Memory B cell (primary cell): ENCODE data around the gene LAMP2.
A peak's percentile ranks its signal among the peaks of the same experiment; 100 is the strongest.

Experiments
- ATAC-seq: fragments of 150-1000 bp; cut with Tn5 transposase; 2 replicates; pipeline ENCODE4 v1.10.0; 2021; ENCODE audit warnings: low read depth, mild to moderate bottlenecking, moderate library complexity
- DNase-seq, 2 donors: peaks; one replicate each; pipeline ENCODE4 v3.0.0; 2022; ENCODE audit warnings: low spot score in 2 of 2
- H3K27ac Mint-ChIP-seq: one replicate; pipeline ENCODE4 v1.8.0; 2022; ENCODE audit warnings: mild to moderate bottlenecking, moderate library complexity, mixed read lengths
- H3K27me3 Mint-ChIP-seq: one replicate; pipeline ENCODE4 v1.8.0; 2022; ENCODE audit warnings: mixed read lengths
- H3K36me3 Mint-ChIP-seq: one replicate; pipeline ENCODE4 v1.8.0; 2022; ENCODE audit warnings: mild to moderate bottlenecking, mixed read lengths
- H3K4me1 Mint-ChIP-seq: one replicate; pipeline ENCODE4 v1.8.0; 2022; ENCODE audit warnings: mixed read lengths
- H3K4me3 Mint-ChIP-seq: one replicate; pipeline ENCODE4 v1.8.0; 2022; ENCODE audit warnings: mild to moderate bottlenecking, moderate library complexity, mixed read lengths
- H3K9me3 Mint-ChIP-seq: one replicate; pipeline ENCODE4 v1.8.0; 2022; ENCODE audit warnings: mixed read lengths

The LAMP2 gene

GRCh38 chrX:120429776-120430540, 39.1 kb downstream of the LAMP2 start:
- ATAC-seq (no peak), DNase-seq (no peak)
- H3K4me1 Mint-ChIP-seq: peaks cover 25% of the 10 kb centered on the region
- H3K36me3 Mint-ChIP-seq: peaks cover 15% of the 10 kb centered on the region
- H3K9me3 Mint-ChIP-seq: peaks cover 1% of the 10 kb centered on the region
- H3K4me3 Mint-ChIP-seq: no peak overlapping the region
- H3K27ac Mint-ChIP-seq: no peak overlapping the region
- H3K27me3 Mint-ChIP-seq: no peaks in the 10 kb centered on the region

GRCh38 chrX:120428309-120428708, 40.8 kb downstream of the LAMP2 start:
- H3K27ac Mint-ChIP-seq: no peak overlapping the region
- no peak overlapping the region for H3K4me3 Mint-ChIP-seq
- no peak for ATAC-seq
- H3K9me3 Mint-ChIP-seq: peaks cover 1% of the 10 kb centered on the region
- H3K27me3 Mint-ChIP-seq: no peaks in the 10 kb centered on the region
- no peak for DNase-seq
- peaks cover 31% of the 10 kb centered on the region for H3K4me1 Mint-ChIP-seq
- H3K36me3 Mint-ChIP-seq: peaks cover 17% of the 10 kb centered on the region

- H3K9me3 Mint-ChIP-seq: no peaks in the 10 kb centered on the region
- H3K27ac Mint-ChIP-seq: no peak overlapping the region
- H3K4me3 Mint-ChIP-seq: no peak overlapping the region
- ATAC-seq (no peak), DNase-seq (no peak)
- H3K36me3 Mint-ChIP-seq: peaks cover 4% of the 10 kb centered on the region
- no peaks in the 10 kb centered on the region for H3K27me3 Mint-ChIP-seq
- peaks cover 19% of the 10 kb centered on the region for H3K4me1 Mint-ChIP-seq
Observed at GRCh38 chrX:120426599-120426998, 42.5 kb downstream of the LAMP2 start.

- peak overlapping the region; percentile 66 for H3K4me3 Mint-ChIP-seq
- H3K27ac Mint-ChIP-seq: peak overlapping the region; percentile 75
- ATAC-seq (peak; percentile 90), DNase-seq (peak in 1 of 2 donors; percentile 12)
- H3K4me1 Mint-ChIP-seq: peaks cover 23% of the 10 kb centered on the region
- no peaks in the 10 kb centered on the region for H3K27me3 Mint-ChIP-seq
- H3K36me3 Mint-ChIP-seq: peaks cover 5% of the 10 kb centered on the region
- H3K9me3 Mint-ChIP-seq: peaks cover 1% of the 10 kb centered on the region
Observed at GRCh38 chrX:120419463-120419862, 49.6 kb downstream of the LAMP2 start.

- H3K27me3 Mint-ChIP-seq: peaks cover 2% of the 10 kb centered on the region
- H3K4me3 Mint-ChIP-seq: no peak overlapping the region
Observed at GRCh38 chrX:120408168-120408567, 60.9 kb downstream of the LAMP2 start.

GRCh38 chrX:120406638-120407037, 62.5 kb downstream of the LAMP2 start:
- Mint-ChIP-seq H3K9me3 (peaks cover 2% of the 10 kb centered on the region), H3K4me1 (no peaks in the 10 kb centered on the region), H3K27me3 (peaks cover 2% of the 10 kb centered on the region), H3K4me3 (no peak overlapping the region), H3K27ac (no peak overlapping the region), H3K36me3 (peaks cover 10% of the 10 kb centered on the region)
- ATAC-seq: no peak
- no peak for DNase-seq

More at GRCh38 chrX:120408168-120408567, 60.9 kb downstream of the LAMP2 start:
- Mint-ChIP-seq H3K27ac (no peak overlapping the region), H3K36me3 (peaks cover 10% of the 10 kb centered on the region), H3K9me3 (peaks cover 2% of the 10 kb centered on the region), H3K4me1 (no peaks in the 10 kb centered on the region)
- DNase-seq: no peak
- ATAC-seq: no peak

- no peaks in the 10 kb centered on the region for H3K4me1 Mint-ChIP-seq
- H3K27ac Mint-ChIP-seq: no peak overlapping the region
- no peak overlapping the region for H3K4me3 Mint-ChIP-seq
- H3K36me3 Mint-ChIP-seq: peaks cover 3% of the 10 kb centered on the region
- H3K27me3 Mint-ChIP-seq: peaks cover 2% of the 10 kb centered on the region
- ATAC-seq: no peak
- peaks cover 1% of the 10 kb centered on the region for H3K9me3 Mint-ChIP-seq
- no peak for DNase-seq
Observed at GRCh38 chrX:120402369-120402768, 66.7 kb downstream of the LAMP2 start.

GRCh38 chrX:120401301-120401700, 67.8 kb downstream of the LAMP2 start:
- no peak overlapping the region for H3K27ac Mint-ChIP-seq
- H3K27me3 Mint-ChIP-seq: peaks cover 2% of the 10 kb centered on the region
- peaks cover 3% of the 10 kb centered on the region for H3K36me3 Mint-ChIP-seq
- peaks cover 1% of the 10 kb centered on the region for H3K9me3 Mint-ChIP-seq
- DNase-seq: no peak
- H3K4me1 Mint-ChIP-seq: no peaks in the 10 kb centered on the region
- ATAC-seq: no peak
- no peak overlapping the region for H3K4me3 Mint-ChIP-seq

GRCh38 chrX:120380699-120381098, 88.4 kb downstream of the LAMP2 start:
- DNase-seq (peak; percentile 32 to 46), ATAC-seq (peak; percentile 73)
- no peaks in the 10 kb centered on the region for H3K9me3 Mint-ChIP-seq
- peaks cover 5% of the 10 kb centered on the region for H3K27me3 Mint-ChIP-seq
- H3K27ac Mint-ChIP-seq: peak overlapping the region; percentile 76
- no peaks in the 10 kb centered on the region for H3K36me3 Mint-ChIP-seq
- peaks cover 6% of the 10 kb centered on the region for H3K4me1 Mint-ChIP-seq
- H3K4me3 Mint-ChIP-seq: peak overlapping the region; percentile 32

- Mint-ChIP-seq H3K27ac (no peak overlapping the region), H3K4me1 (peaks cover 6% of the 10 kb centered on the region), H3K9me3 (no peaks in the 10 kb centered on the region), H3K36me3 (no peaks in the 10 kb centered on the region), H3K27me3 (peaks cover 5% of the 10 kb centered on the region), H3K4me3 (no peak overlapping the region)
- DNase-seq: no peak
- no peak for ATAC-seq
Observed at GRCh38 chrX:120379937-120380681, 89.0 kb downstream of the LAMP2 start.

- Mint-ChIP-seq H3K27me3 (peaks cover 6% of the 10 kb centered on the region), H3K36me3 (no peaks in the 10 kb centered on the region), H3K9me3 (no peaks in the 10 kb centered on the region), H3K27ac (no peak overlapping the region), H3K4me1 (peaks cover 6% of the 10 kb centered on the region), H3K4me3 (no peak overlapping the region)
- DNase-seq: no peak
- no peak for ATAC-seq
Observed at GRCh38 chrX:120378570-120378969, 90.5 kb downstream of the LAMP2 start.
